GM10248 (cell line): Measurements from ENCODE around the gene CSTA.

ENCODE experiments used
- CTCF ChIA-PET: fragments of 300-600 bp; sonication (Branson Sonifier 250); formaldehyde crosslinking; extraction: SDS; loops from one replicate; lab custom pipeline; 2021; ENCODE audit warnings: antibody characterized with exemption; lab: Yijun Ruan, JAX
- POLR2A ChIA-PET: fragments of 350-650 bp; sonication (Branson Sonifier 250); formaldehyde crosslinking; extraction: SDS; loops from one replicate; lab custom pipeline; 2020; ENCODE audit warnings: antibody characterized with exemption; lab: Yijun Ruan, JAX
- DNase-seq: peaks from one replicate; pipeline ENCODE4 v3.0.0; 2012; ENCODE audit errors: extremely low spot score
- CTCF ChIP-seq: IDR thresholded peaks from 2 replicates; pipeline ENCODE4 v1.5.1; 2012; ENCODE audit warnings: mild to moderate bottlenecking, low read depth; ENCODE audit errors: extremely low read depth, missing control alignments, control extremely low read depth

CSTA gene

GRCh38 chr3:122324871-122325323, at the start of gene CSTA:
Gene CSTA (plus strand): TSS chr3:122325248. CDS start chr3:122325293, 45 bp downstream.
- ChIA-PET CTCF (interaction anchor here (1.7 kb wide), 1 partner anchor 40 kb away, joined by 4 read pairs; no protein-coding TSS in a partner anchor), POLR2A (no interaction called here)
- no peak for DNase-seq
- no peak for TF ChIP-seq CTCF

- DNase-seq = no peak
- ChIA-PET POLR2A (no interaction called here), CTCF (interaction anchor here (1.1 kb wide), 1 partner anchor 181 kb away, joined by 3 read pairs; no protein-coding TSS in a partner anchor)
- TF ChIP-seq CTCF = no peak
These were observed 43.2 kb upstream of the CSTA start for GRCh38 chr3:122281891-122282290.

- DNase-seq = no peak
- TF ChIP-seq CTCF = no peak
- POLR2A ChIA-PET = no interaction called here
- CTCF ChIA-PET = interaction anchor here (1.2 to 1.6 kb wide), 2 partner anchors 26 to 38 kb away, joined by 3 to 4 read pairs; no protein-coding TSS in a partner anchor
These were observed 41.1 kb upstream of the CSTA start for GRCh38 chr3:122283796-122284445.

GRCh38 chr3:122284486-122284885, 40.6 kb upstream of the CSTA start:
- no peak for DNase-seq
- ChIA-PET POLR2A (no interaction called here), CTCF (interaction anchor here (1.6 to 2.0 kb wide), 3 partner anchors 8 to 26 kb away, joined by 4 to 7 read pairs (median 5); no protein-coding TSS in a partner anchor)
- TF ChIP-seq CTCF = no peak

GRCh38 chr3:122294359-122294758, 30.7 kb upstream of the CSTA start:
- no peak for DNase-seq
- POLR2A ChIA-PET = no interaction called here
- no peak for TF ChIP-seq CTCF
- CTCF ChIA-PET = interaction anchor here (1.0 to 1.6 kb wide), 4 partner anchors 9 to 193 kb away, joined by 3 to 7 read pairs (median 4); no protein-coding TSS in a partner anchor

- TF ChIP-seq CTCF = no peak
- CTCF ChIA-PET = interaction anchor here (0.9 to 1.3 kb wide), 5 partner anchors 9 to 749 kb away, joined by 3 read pairs; partner anchors contain the start of gene POLQ
- POLR2A ChIA-PET = no interaction called here
- DNase-seq = no peak
These were observed 29.6 kb upstream of the CSTA start for GRCh38 chr3:122295266-122296062.
